K562 (cell line): ENCODE measurements around the gene GHR. TPM values are rescaled to one million over a fixed set of nuclear protein-coding genes. Genes with fewer than 3 reads are reported as not detected.

ENCODE experiments used
- ATAC-seq: fragments of 200-7000 bp; cut with Tn5 transposase; 3 replicates; pipeline ENCODE4 v1.9.1; 2020; ENCODE audit warnings: moderate library complexity
- BruUV-seq: library from RNA; stranded (reverse); fragments of 400-500 nt; replicated peaks from 2 replicates; lab custom pipeline; 2021; lab: Mats Ljungman, UMichigan
- CTCF ChIA-PET: fragments of 300-600 bp; formaldehyde crosslinking; extraction: SDS; loops from one replicate; lab custom pipeline; 2021; ENCODE audit warnings: low intra/inter-chr PET ratio; lab: Yijun Ruan, JAX
- POLR2A ChIA-PET: fragments of 300-600, 350-650 bp; sonication (Branson Sonifier 250); formaldehyde crosslinking; extraction: SDS; loops from one replicate; lab custom pipeline; 2021; ENCODE audit warnings: antibody characterized with exemption, inconsistent platforms; lab: Yijun Ruan, JAX
- DNase-seq, 4 experiments: peaks; one replicate each; pipeline versions ENCODE4 v3.0.0 to v3.0.0-alpha.2; 2011 to 2018; ENCODE audit warnings: low spot score in 3 of 4, mixed read lengths in 3 of 4; ENCODE audit errors: extremely low read depth in 1 of 4
- FAIRE-seq: peaks from 2 replicates; lab custom pipeline; 2011; peaks lifted over from hg19 to GRCh38; lab: Jason Lieb, UNC
- H2AFZ ChIP-seq: 2 replicates; pipeline ENCODE4 v1.6.0; 2011; ENCODE audit warnings: low read depth, low read length, control low read depth, inconsistent platforms
- H3K27ac ChIP-seq: fragments of 200-600 bp; 3 replicates; pipeline ENCODE4 v1.8.0; 2011; ENCODE audit warnings: low read depth, mild to moderate bottlenecking, control low read depth, inconsistent platforms, low read length, moderate library complexity, mixed read lengths; ENCODE audit errors: extremely low read depth
- H3K27me3 ChIP-seq, 2 experiments: fragments of 300-600 bp in 1 of 2; 2 replicates in 1 of 2; 3 replicates in 1 of 2; pipeline versions ENCODE4 v1.6.0 to v1.8.0; 2011; ENCODE audit warnings: inconsistent platforms in 2 of 2, low read length in 2 of 2, mild to moderate bottlenecking in 1 of 2, mixed read lengths in 1 of 2, moderate library complexity in 1 of 2; ENCODE audit not compliant: control insufficient read depth in 2 of 2, insufficient read depth in 2 of 2
- H3K36me3 ChIP-seq: fragments of 300-600 bp; 3 replicates; pipeline ENCODE4 v1.8.0; 2011; ENCODE audit warnings: mild to moderate bottlenecking, low read length, inconsistent platforms; ENCODE audit not compliant: control insufficient read depth, insufficient read depth
- H3K4me1 ChIP-seq, 2 experiments: fragments of 200-600 bp in 1 of 2; replicated peaks in 1 of 2; 2 replicates in 1 of 2; 3 replicates in 1 of 2; pipeline versions ENCODE4 v1.5.1 to v1.8.0; 2011; ENCODE audit warnings: inconsistent platforms in 2 of 2, low read length in 2 of 2, mild to moderate bottlenecking in 1 of 2, mixed read lengths in 1 of 2, moderate library complexity in 1 of 2; ENCODE audit not compliant: control insufficient read depth in 2 of 2, insufficient read depth in 2 of 2
- H3K4me2 ChIP-seq: 2 replicates; pipeline ENCODE4 v1.6.1; 2011; ENCODE audit warnings: low read length, control low read depth, inconsistent platforms, mixed read lengths; ENCODE audit not compliant: insufficient read depth
- H3K4me3 ChIP-seq: fragments of 200-600 bp; sonication (generic), shearing (Covaris generic); 2 replicates; pipeline ENCODE4 v1.5.1; 2016; ENCODE audit warnings: control low read depth, inconsistent platforms
- H3K79me2 ChIP-seq: fragments of 200-600 bp; 3 replicates; pipeline ENCODE4 v1.8.0; 2011; ENCODE audit warnings: low read length, inconsistent platforms; ENCODE audit not compliant: control insufficient read depth, insufficient read depth
- H3K9ac ChIP-seq, 2 experiments: 2 replicates each; pipeline versions ENCODE4 v1.6.0 to v1.6.1; 2011; ENCODE audit warnings: low read depth in 2 of 2, low read length in 2 of 2, control low read depth in 1 of 2, inconsistent platforms in 1 of 2, mild to moderate bottlenecking in 1 of 2, mixed read lengths in 1 of 2; ENCODE audit not compliant: insufficient read depth in 1 of 2
- H3K9me1 ChIP-seq: one replicate; pipeline ENCODE4 v1.6.0; 2011; ENCODE audit warnings: inconsistent platforms, mild to moderate bottlenecking, low read length, moderate library complexity; ENCODE audit not compliant: control insufficient read depth, insufficient read depth
- H3K9me3 ChIP-seq: replicated peaks from 2 replicates; pipeline ENCODE4 v1.5.1; 2011; ENCODE audit warnings: low read depth, low read length, inconsistent platforms; ENCODE audit not compliant: control insufficient read depth, insufficient read depth
- H4K20me1 ChIP-seq: replicated peaks from 2 replicates; pipeline ENCODE4 v1.6.1; 2011; ENCODE audit warnings: low read length, inconsistent platforms, mixed read lengths; ENCODE audit not compliant: control insufficient read depth, insufficient read depth
- CCNT2 ChIP-seq: IDR thresholded peaks from 2 replicates; pipeline ENCODE4 v1.6.1; 2011; ENCODE audit warnings: borderline replicate concordance, low read depth, mild to moderate bottlenecking, moderate library complexity, mixed read lengths, low read length; ENCODE audit not compliant: insufficient read length; ENCODE audit errors: extremely low read depth
- PRPF4 ChIP-seq: fragments of 200-400 bp; formaldehyde crosslinking; IDR thresholded peaks from one replicate; pipeline ENCODE4 v1.6.1; 2017; ENCODE audit warnings: low read length, low read depth, mild to moderate bottlenecking; ENCODE audit not compliant: insufficient read depth, poor library complexity, severe bottlenecking
- SLC30A9 ChIP-seq: fragments of 250-450 bp; sonication (Bioruptor Pico); IDR thresholded peaks from 2 replicates; pipeline ENCODE4 v1.8.0; 2022; ENCODE audit warnings: mild to moderate bottlenecking, moderate library complexity
- ZNF445 ChIP-seq: fragments of 250-450 bp; sonication (Bioruptor Pico); IDR thresholded peaks from 2 replicates; pipeline ENCODE4 v1.4.0; 2020; ENCODE audit warnings: low read depth, mild to moderate bottlenecking, moderate library complexity
- in situ Hi-C: fragments of 300-500 bp; cut with MboI; formaldehyde crosslinking; loops from 4 replicates; pipeline ENCODE4 v1.15.0; 2018; ENCODE audit warnings: inconsistent platforms, mixed read lengths
- intact Hi-C: fragments of 100-400 bp; cut with micrococcal nuclease; formaldehyde crosslinking; loops from 2 replicates; pipeline ENCODE4 v1.14.2; 2022
- polyA plus RNA-seq, 8 experiments: library from polyadenylated mRNA; depleted of rRNA in 4 of 8; stranded (reverse) in 5 of 8; unstranded in 3 of 8; fragments of >200 nt; fragmentation: Nextera tagmentation in 2 of 8; fragmentation: Illumina TruSeq in 1 of 8; extraction: Ambion mirVana in 2 of 8; extraction: Trizol in 1 of 8; gene quantifications; 2 replicates each; pipeline versions ENCODE4 v1.2.1 to v1.2.3, GENCODE V29; 2011 to 2014; ENCODE audit warnings: inconsistent platforms in 1 of 8, missing spikeins in 1 of 8
- total RNA-seq, 7 experiments: library from RNA; depleted of rRNA in 6 of 7; stranded (reverse); fragments of >200 nt in 6 of 7; fragmentation: Illumina TruSeq in 2 of 7; extraction: Trizol in 2 of 7; gene quantifications; 2 replicates each; pipeline versions ENCODE4 v1.2.1 to v1.2.3, GENCODE V29; 2011 to 2021; ENCODE audit warnings: low replicate concordance in 1 of 7
- TF ChIP-seq, protein P1 (sequence below), 2 experiments: IDR thresholded peaks in 1 of 2; conservative IDR thresholded peaks in 1 of 2; 2 replicates each; pipeline ENCODE4 v1.6.1; 2016; ENCODE audit warnings: low read depth in 2 of 2, mild to moderate bottlenecking in 1 of 2, missing compliant biosample characterization in 1 of 2, missing genetic modification characterization in 1 of 2, moderate library complexity in 1 of 2
- TF ChIP-seq, protein P2 (sequence below): IDR thresholded peaks from 3 replicates; pipeline ENCODE4 v1.6.1; 2011; ENCODE audit warnings: borderline replicate concordance, mild to moderate bottlenecking; ENCODE audit not compliant: insufficient read length, insufficient read depth

Gene GHR
- total and polyA plus RNA-seq, 9 of the 15 experiments (the other 6 are each of a cell fraction or from before 2014, with no cell fraction given): 0.01 to 0.13 (median 0.07) TPM; not detected in 5

DNA sequence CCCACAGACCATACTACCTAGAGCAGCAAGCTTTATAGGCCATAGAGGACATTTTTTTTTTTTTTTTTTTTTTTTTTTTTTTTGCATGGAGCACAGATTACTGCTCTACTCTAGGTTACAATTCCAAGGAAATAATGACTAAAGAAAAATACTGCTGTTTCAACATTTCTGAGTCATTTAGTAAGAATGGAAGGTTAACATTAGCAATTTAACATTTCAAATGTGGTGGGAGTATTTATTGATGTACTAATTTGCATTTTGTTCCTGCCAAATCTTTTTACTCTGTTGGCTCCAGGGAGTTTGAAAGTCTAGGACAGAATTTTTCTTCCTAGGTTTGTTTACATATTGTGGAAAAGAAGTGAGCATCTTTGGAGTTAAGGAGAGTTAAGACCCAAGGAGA lies 191.3 kb downstream of the GHR start:
- no peaks in the 10 kb centered on the region for H4K20me1 ChIP-seq
- H3K4me1 ChIP-seq: no peaks in the 10 kb centered on the region
- in situ Hi-C loops: no loop called here
- TF ChIP-seq ZNF445: no peak
- TF ChIP-seq CCNT2: no peak
- TF ChIP-seq PRPF4: no peak
- TF ChIP-seq, protein P1, sequence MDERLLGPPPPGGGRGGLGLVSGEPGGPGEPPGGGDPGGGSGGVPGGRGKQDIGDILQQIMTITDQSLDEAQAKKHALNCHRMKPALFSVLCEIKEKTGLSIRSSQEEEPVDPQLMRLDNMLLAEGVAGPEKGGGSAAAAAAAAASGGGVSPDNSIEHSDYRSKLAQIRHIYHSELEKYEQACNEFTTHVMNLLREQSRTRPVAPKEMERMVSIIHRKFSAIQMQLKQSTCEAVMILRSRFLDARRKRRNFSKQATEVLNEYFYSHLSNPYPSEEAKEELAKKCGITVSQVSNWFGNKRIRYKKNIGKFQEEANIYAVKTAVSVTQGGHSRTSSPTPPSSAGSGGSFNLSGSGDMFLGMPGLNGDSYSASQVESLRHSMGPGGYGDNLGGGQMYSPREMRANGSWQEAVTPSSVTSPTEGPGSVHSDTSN (CRISPR knock-in tag; IDR thresholded peaks at IDR 0.05; ENCODE audit: low read depth): no peak
- TF ChIP-seq, protein P1 (tag; conservative IDR thresholded peaks at IDR 0.05; ENCODE audit: low read depth): no peak
- TF ChIP-seq SLC30A9 (CRISPR knock-in tag): no peak
- TF ChIP-seq, protein P2, sequence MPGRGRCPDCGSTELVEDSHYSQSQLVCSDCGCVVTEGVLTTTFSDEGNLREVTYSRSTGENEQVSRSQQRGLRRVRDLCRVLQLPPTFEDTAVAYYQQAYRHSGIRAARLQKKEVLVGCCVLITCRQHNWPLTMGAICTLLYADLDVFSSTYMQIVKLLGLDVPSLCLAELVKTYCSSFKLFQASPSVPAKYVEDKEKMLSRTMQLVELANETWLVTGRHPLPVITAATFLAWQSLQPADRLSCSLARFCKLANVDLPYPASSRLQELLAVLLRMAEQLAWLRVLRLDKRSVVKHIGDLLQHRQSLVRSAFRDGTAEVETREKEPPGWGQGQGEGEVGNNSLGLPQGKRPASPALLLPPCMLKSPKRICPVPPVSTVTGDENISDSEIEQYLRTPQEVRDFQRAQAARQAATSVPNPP: no peak
- POLR2A ChIA-PET: no interaction called here
- intact Hi-C loops: no loop called here
- H3K27me3 ChIP-seq: peaks cover 0 to 2% of the 10 kb centered on the region in 2 experiments; a peak in 1 of 5 replicates
- no peak overlapping the region for H3K4me2 ChIP-seq
- no peak overlapping the region for H3K27ac ChIP-seq
- CTCF ChIA-PET: no interaction called here
- DNase-seq: no peak
- no peaks in the 10 kb centered on the region for H3K9me1 ChIP-seq
- no peaks in the 10 kb centered on the region for H3K36me3 ChIP-seq
- H3K79me2 ChIP-seq: no peaks in the 10 kb centered on the region
- no peak overlapping the region for H3K9ac ChIP-seq
- no peaks in the 10 kb centered on the region for H3K9me3 ChIP-seq
- FAIRE-seq: no peak
- no peak overlapping the region for H2AFZ ChIP-seq
- no peak for ATAC-seq
- no peak overlapping the region for H3K4me3 ChIP-seq
- BruUV-seq: no TSS peak
